ENCODE results near the gene NRCAM.

- TF ChIP-seq SP1 (IDR thresholded peaks at IDR 0.05) (no peak), FOXM1 (IDR thresholded peaks at IDR 0.05; ENCODE audit: borderline replicate concordance) (no peak), ELF4 (IDR thresholded peaks at IDR 0.05) (no peak), ARNT (IDR thresholded peaks at IDR 0.05) (no peak), FOXA1 (IDR thresholded peaks at IDR 0.05) (no peak), LEF1 (IDR thresholded peaks at IDR 0.05; ENCODE audit: borderline replicate concordance) (no peak), SUZ12 (IDR thresholded peaks at IDR 0.05) (no peak), BHLHE40 (IDR thresholded peaks at IDR 0.05; ENCODE audit: borderline replicate concordance) (no peak), L3MBTL2 (conservative IDR thresholded peaks at IDR 0.05) (no peak)
Measured at GRCh38 chr7:108097703-108098102, 358.5 kb downstream of the NRCAM start.
